ENCODE results near the gene RANBP10.

GRCh38 chr16:67710607-67711006 lies 95.8 kb downstream of the RANBP10 start:
- no peak for TF ChIP-seq ZNF331 (CRISPR knock-in tag; IDR thresholded peaks at IDR 0.05; ENCODE audit: low read depth)
- no peak for TF ChIP-seq POLR2AphosphoS5 (IDR thresholded peaks at IDR 0.05; ENCODE audit: low read depth)
- TF ChIP-seq CTCF (conservative IDR thresholded peaks at IDR 0.05; ENCODE audit: low read depth in 2 of 2) = no peak
- TF ChIP-seq EZH2 (IDR thresholded peaks at IDR 0.05; ENCODE audit: low read depth, unreplicated experiment) = no peak
- TF ChIP-seq CREB1 (CRISPR knock-in tag; IDR thresholded peaks at IDR 0.05; ENCODE audit: low read depth) = no peak
- no peak for TF ChIP-seq ETS1 (IDR thresholded peaks at IDR 0.05)
- no peak for TF ChIP-seq EZH2phosphoT487 (IDR thresholded peaks at IDR 0.05; ENCODE audit: unreplicated experiment)
- TF ChIP-seq REST (IDR thresholded peaks at IDR 0.05; ENCODE audit: unreplicated experiment) = no peak
- TF ChIP-seq JUNB (IDR thresholded peaks at IDR 0.05; ENCODE audit: unreplicated experiment) = no peak
- TF ChIP-seq NANOG (IDR thresholded peaks at IDR 0.05; ENCODE audit: borderline replicate concordance) = no peak
- no peak for TF ChIP-seq ZNF462 (CRISPR knock-in tag; IDR thresholded peaks at IDR 0.05)
- TF ChIP-seq ZNF114 (CRISPR knock-in tag; IDR thresholded peaks at IDR 0.05) = no peak
- TF ChIP-seq STAT1 (IDR thresholded peaks at IDR 0.05; ENCODE audit: unreplicated experiment) = no peak
